K562 (cell line): ENCODE measurements around the gene MND1. TPM values are rescaled to one million over a fixed set of nuclear protein-coding genes. Genes with fewer than 3 reads are reported as not detected.

Experiments used
- ARID1B ChIP-seq: fragments of 450-650 bp; IDR thresholded peaks from 2 replicates; pipeline ENCODE4 v1.6.1; 2016; ENCODE audit warnings: antibody characterized with exemption, mild to moderate bottlenecking, inconsistent platforms
- CHAMP1 ChIP-seq: fragments of 450-650 bp; IDR thresholded peaks from 2 replicates; pipeline ENCODE4 v1.6.1; 2016; ENCODE audit warnings: mild to moderate bottlenecking
- CREB3 ChIP-seq: fragments of 450-650 bp; conservative IDR thresholded peaks from 2 replicates; pipeline ENCODE4 v1.6.1; 2016; ENCODE audit warnings: missing genetic modification characterization, low read depth, mild to moderate bottlenecking, missing compliant biosample characterization, moderate library complexity
- CREBBP ChIP-seq: IDR thresholded peaks from one replicate; pipeline ENCODE4 v1.6.1; 2012; ENCODE audit warnings: low read depth, mild to moderate bottlenecking, control low read depth, inconsistent platforms, low read length
- CTBP1 ChIP-seq: fragments of 450-650 bp; IDR thresholded peaks from 2 replicates; pipeline ENCODE4 v1.6.1; 2016; ENCODE audit warnings: borderline replicate concordance
- ETV6 ChIP-seq, 3 experiments: fragments of 150-350 bp in 1 of 3; sonication (generic) in 1 of 3; formaldehyde crosslinking in 1 of 3; IDR thresholded peaks; 2 replicates each; pipeline versions ENCODE4 v1.6.1 to v1.8.0; 2014 to 2022; ENCODE audit warnings: borderline replicate concordance in 2 of 3, low read depth in 2 of 3, antibody characterized with exemption in 1 of 3, low read length in 1 of 3, mild to moderate bottlenecking in 1 of 3, missing genetic modification reagents in 1 of 3
- HDAC6 ChIP-seq: IDR thresholded peaks from 2 replicates; pipeline ENCODE4 v1.6.1; 2012; ENCODE audit warnings: low read depth, mild to moderate bottlenecking, control low read depth, inconsistent platforms, low read length, moderate library complexity
- KLF16 ChIP-seq: IDR thresholded peaks from 2 replicates; pipeline ENCODE4 v1.6.1; 2016; ENCODE audit warnings: antibody characterized with exemption
- NBN ChIP-seq: fragments of 450-650 bp; IDR thresholded peaks from 2 replicates; pipeline ENCODE4 v1.6.1; 2016; ENCODE audit warnings: low read depth, mild to moderate bottlenecking
- NKRF ChIP-seq: fragments of 450-650 bp; IDR thresholded peaks from 2 replicates; pipeline ENCODE4 v1.6.1; 2016; ENCODE audit warnings: borderline replicate concordance
- ZNF184 ChIP-seq: sonication (generic); formaldehyde crosslinking; IDR thresholded peaks from 2 replicates; pipeline ENCODE4 v1.5.0; 2020; ENCODE audit warnings: missing genetic modification reagents
- ZNF586 ChIP-seq: fragments of 450-650 bp; formaldehyde crosslinking; conservative IDR thresholded peaks from 2 replicates; pipeline ENCODE4 v1.4.0; 2020; ENCODE audit warnings: mild to moderate bottlenecking, moderate library complexity
- ZNF77 ChIP-seq: fragments of 250-450 bp; sonication (Bioruptor Pico); IDR thresholded peaks from 2 replicates; pipeline ENCODE4 v1.5.0; 2020
- polyA plus RNA-seq, 8 experiments: library from polyadenylated mRNA; depleted of rRNA in 4 of 8; stranded (reverse) in 5 of 8; unstranded in 3 of 8; fragments of >200 nt; fragmentation: Nextera tagmentation in 2 of 8; fragmentation: Illumina TruSeq in 1 of 8; extraction: Ambion mirVana in 2 of 8; extraction: Trizol in 1 of 8; gene quantifications; 2 replicates each; pipeline versions ENCODE4 v1.2.1 to v1.2.3, GENCODE V29; 2011 to 2014; ENCODE audit warnings: inconsistent platforms in 1 of 8, missing spikeins in 1 of 8
- total RNA-seq, 7 experiments: library from RNA; depleted of rRNA in 6 of 7; stranded (reverse); fragments of >200 nt in 6 of 7; fragmentation: Illumina TruSeq in 2 of 7; extraction: Trizol in 2 of 7; gene quantifications; 2 replicates each; pipeline versions ENCODE4 v1.2.1 to v1.2.3, GENCODE V29; 2011 to 2021; ENCODE audit warnings: low replicate concordance in 1 of 7
- TF ChIP-seq, protein P1 (sequence below): fragments of 450-650 bp; IDR thresholded peaks from 2 replicates; pipeline ENCODE4 v1.6.1; 2017; ENCODE audit warnings: antibody characterized with exemption, mild to moderate bottlenecking
- TF ChIP-seq, protein P2 (sequence below): fragments of 250-450 bp; sonication (Bioruptor Pico); IDR thresholded peaks from 2 replicates; pipeline ENCODE4 v1.9.0; 2021; ENCODE audit warnings: mild to moderate bottlenecking, inconsistent platforms

MND1 gene
- total and polyA plus RNA-seq, 9 of the 15 experiments (the other 6 are each of a cell fraction or from before 2014, with no cell fraction given), result 35.3 to 94.1 (median 59.9) TPM

- TF ChIP-seq, protein P1, sequence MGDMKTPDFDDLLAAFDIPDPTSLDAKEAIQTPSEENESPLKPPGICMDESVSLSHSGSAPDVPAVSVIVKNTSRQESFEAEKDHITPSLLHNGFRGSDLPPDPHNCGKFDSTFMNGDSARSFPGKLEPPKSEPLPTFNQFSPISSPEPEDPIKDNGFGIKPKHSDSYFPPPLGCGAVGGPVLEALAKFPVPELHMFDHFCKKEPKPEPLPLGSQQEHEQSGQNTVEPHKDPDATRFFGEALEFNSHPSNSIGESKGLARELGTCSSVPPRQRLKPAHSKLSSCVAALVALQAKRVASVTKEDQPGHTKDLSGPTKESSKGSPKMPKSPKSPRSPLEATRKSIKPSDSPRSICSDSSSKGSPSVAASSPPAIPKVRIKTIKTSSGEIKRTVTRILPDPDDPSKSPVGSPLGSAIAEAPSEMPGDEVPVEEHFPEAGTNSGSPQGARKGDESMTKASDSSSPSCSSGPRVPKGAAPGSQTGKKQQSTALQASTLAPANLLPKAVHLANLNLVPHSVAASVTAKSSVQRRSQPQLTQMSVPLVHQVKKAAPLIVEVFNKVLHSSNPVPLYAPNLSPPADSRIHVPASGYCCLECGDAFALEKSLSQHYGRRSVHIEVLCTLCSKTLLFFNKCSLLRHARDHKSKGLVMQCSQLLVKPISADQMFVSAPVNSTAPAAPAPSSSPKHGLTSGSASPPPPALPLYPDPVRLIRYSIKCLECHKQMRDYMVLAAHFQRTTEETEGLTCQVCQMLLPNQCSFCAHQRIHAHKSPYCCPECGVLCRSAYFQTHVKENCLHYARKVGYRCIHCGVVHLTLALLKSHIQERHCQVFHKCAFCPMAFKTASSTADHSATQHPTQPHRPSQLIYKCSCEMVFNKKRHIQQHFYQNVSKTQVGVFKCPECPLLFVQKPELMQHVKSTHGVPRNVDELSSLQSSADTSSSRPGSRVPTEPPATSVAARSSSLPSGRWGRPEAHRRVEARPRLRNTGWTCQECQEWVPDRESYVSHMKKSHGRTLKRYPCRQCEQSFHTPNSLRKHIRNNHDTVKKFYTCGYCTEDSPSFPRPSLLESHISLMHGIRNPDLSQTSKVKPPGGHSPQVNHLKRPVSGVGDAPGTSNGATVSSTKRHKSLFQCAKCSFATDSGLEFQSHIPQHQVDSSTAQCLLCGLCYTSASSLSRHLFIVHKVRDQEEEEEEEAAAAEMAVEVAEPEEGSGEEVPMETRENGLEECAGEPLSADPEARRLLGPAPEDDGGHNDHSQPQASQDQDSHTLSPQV, result peak; percentile 69
- TF ChIP-seq, protein P2, sequence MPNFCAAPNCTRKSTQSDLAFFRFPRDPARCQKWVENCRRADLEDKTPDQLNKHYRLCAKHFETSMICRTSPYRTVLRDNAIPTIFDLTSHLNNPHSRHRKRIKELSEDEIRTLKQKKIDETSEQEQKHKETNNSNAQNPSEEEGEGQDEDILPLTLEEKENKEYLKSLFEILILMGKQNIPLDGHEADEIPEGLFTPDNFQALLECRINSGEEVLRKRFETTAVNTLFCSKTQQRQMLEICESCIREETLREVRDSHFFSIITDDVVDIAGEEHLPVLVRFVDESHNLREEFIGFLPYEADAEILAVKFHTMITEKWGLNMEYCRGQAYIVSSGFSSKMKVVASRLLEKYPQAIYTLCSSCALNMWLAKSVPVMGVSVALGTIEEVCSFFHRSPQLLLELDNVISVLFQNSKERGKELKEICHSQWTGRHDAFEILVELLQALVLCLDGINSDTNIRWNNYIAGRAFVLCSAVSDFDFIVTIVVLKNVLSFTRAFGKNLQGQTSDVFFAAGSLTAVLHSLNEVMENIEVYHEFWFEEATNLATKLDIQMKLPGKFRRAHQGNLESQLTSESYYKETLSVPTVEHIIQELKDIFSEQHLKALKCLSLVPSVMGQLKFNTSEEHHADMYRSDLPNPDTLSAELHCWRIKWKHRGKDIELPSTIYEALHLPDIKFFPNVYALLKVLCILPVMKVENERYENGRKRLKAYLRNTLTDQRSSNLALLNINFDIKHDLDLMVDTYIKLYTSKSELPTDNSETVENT (CRISPR knock-in tag), result no peak
- 0 out of 2 replicates have a peak, but pooled peaks have one; percentile 17 for TF ChIP-seq CTBP1
- TF ChIP-seq ZNF184 (CRISPR knock-in tag), result no peak
- no peak for TF ChIP-seq NKRF
- no peak for TF ChIP-seq ZNF77 (CRISPR knock-in tag)
- TF ChIP-seq ZNF586, result no peak
- TF ChIP-seq ARID1B, result peak; percentile 69
- 0 out of 2 replicates have a peak, but pooled peaks have one; percentile 11 for TF ChIP-seq KLF16
- TF ChIP-seq CREBBP, result no peak
- no peak for TF ChIP-seq HDAC6
- TF ChIP-seq CREB3 (tag), result no peak
- TF ChIP-seq NBN, result peak; percentile 32; the same call in 1 of the 2 replicates
- TF ChIP-seq ETV6 (IDR thresholded peaks at IDR 0.05; ENCODE audit: borderline replicate concordance in 1 of 2, low read depth in 2 of 2, low read length in 1 of 2), result no peak
- TF ChIP-seq ETV6 (CRISPR knock-in tag; IDR thresholded peaks at IDR 0.05; ENCODE audit: borderline replicate concordance), result no peak
- TF ChIP-seq CHAMP1, result peak; percentile 69; the same call in 1 of the 2 replicates
These were observed 17.7 kb downstream of the MND1 start (continued) for GRCh38 chr4:153362184-153362583.
